Suprapubic skin (tissue), 3 donors: Measurements from ENCODE around the gene TAOK1.
"Not testable (repeated sequence)": the region's sequence is repeated elsewhere in the genome, so short reads cannot be mapped to it uniquely, and the experiment has no call there.

Experiments
- POLR2A ChIP-seq, 2 donors: fragments of 450-650 bp; IDR thresholded peaks; one replicate each; pipeline ENCODE4 v1.6.1; 2017; ENCODE audit warnings: antibody characterized with exemption in 2 of 2, mild to moderate bottlenecking in 2 of 2, moderate library complexity in 2 of 2
- TF ChIP-seq, protein P1 (sequence below), 2 donors: fragments of 200-600 bp in 1 of 2; fragments of 450-650 bp in 1 of 2; sonication (generic) in 1 of 2; IDR thresholded peaks; one replicate each; pipeline ENCODE4 v1.5.1; 2016 to 2019; ENCODE audit warnings: antibody characterized with exemption in 2 of 2, mild to moderate bottlenecking in 1 of 2, moderate library complexity in 1 of 2

GRCh38 chr17:29480249-29480928, 90.2 kb downstream of the TAOK1 start:
- not testable (repeated sequence) for TF ChIP-seq POLR2A (IDR thresholded peaks at IDR 0.05)
- TF ChIP-seq, protein P1, sequence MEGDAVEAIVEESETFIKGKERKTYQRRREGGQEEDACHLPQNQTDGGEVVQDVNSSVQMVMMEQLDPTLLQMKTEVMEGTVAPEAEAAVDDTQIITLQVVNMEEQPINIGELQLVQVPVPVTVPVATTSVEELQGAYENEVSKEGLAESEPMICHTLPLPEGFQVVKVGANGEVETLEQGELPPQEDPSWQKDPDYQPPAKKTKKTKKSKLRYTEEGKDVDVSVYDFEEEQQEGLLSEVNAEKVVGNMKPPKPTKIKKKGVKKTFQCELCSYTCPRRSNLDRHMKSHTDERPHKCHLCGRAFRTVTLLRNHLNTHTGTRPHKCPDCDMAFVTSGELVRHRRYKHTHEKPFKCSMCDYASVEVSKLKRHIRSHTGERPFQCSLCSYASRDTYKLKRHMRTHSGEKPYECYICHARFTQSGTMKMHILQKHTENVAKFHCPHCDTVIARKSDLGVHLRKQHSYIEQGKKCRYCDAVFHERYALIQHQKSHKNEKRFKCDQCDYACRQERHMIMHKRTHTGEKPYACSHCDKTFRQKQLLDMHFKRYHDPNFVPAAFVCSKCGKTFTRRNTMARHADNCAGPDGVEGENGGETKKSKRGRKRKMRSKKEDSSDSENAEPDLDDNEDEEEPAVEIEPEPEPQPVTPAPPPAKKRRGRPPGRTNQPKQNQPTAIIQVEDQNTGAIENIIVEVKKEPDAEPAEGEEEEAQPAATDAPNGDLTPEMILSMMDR (IDR thresholded peaks at IDR 0.05), result not testable (repeated sequence)
